ENCODE data around the gene ZNF385C.

- TF ChIP-seq, protein P1, sequence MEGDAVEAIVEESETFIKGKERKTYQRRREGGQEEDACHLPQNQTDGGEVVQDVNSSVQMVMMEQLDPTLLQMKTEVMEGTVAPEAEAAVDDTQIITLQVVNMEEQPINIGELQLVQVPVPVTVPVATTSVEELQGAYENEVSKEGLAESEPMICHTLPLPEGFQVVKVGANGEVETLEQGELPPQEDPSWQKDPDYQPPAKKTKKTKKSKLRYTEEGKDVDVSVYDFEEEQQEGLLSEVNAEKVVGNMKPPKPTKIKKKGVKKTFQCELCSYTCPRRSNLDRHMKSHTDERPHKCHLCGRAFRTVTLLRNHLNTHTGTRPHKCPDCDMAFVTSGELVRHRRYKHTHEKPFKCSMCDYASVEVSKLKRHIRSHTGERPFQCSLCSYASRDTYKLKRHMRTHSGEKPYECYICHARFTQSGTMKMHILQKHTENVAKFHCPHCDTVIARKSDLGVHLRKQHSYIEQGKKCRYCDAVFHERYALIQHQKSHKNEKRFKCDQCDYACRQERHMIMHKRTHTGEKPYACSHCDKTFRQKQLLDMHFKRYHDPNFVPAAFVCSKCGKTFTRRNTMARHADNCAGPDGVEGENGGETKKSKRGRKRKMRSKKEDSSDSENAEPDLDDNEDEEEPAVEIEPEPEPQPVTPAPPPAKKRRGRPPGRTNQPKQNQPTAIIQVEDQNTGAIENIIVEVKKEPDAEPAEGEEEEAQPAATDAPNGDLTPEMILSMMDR (IDR thresholded peaks at IDR 0.05): no peak
- no peak for TF ChIP-seq POLR2A (IDR thresholded peaks at IDR 0.05)
These were observed 21.0 kb upstream of the ZNF385C start for GRCh38 chr17:42119301-42119700.
